H1 (cell line): ENCODE measurements around the gene IL18R1. TPM values are rescaled to one million over a fixed set of nuclear protein-coding genes. Genes with fewer than 3 reads are reported as not detected.

Experiments
- CHD7 ChIP-seq: fragments of 300-600 bp; sonication (generic); IDR thresholded peaks from 2 replicates; pipeline ENCODE4 v1.7.1; 2012; ENCODE audit warnings: low read length, moderate library complexity, mild to moderate bottlenecking, inconsistent platforms; ENCODE audit not compliant: insufficient replicate concordance
- KDM5A ChIP-seq: fragments of 200-600 bp; IDR thresholded peaks from 2 replicates; pipeline ENCODE4 v1.7.1; 2012; ENCODE audit warnings: mild to moderate bottlenecking, low read length, inconsistent platforms, mixed read lengths
- RXRA ChIP-seq: IDR thresholded peaks from 2 replicates; pipeline ENCODE4 v1.6.1; 2011; ENCODE audit warnings: low read depth, mild to moderate bottlenecking, low read length, moderate library complexity; ENCODE audit not compliant: insufficient read depth
- SP1 ChIP-seq: IDR thresholded peaks from 2 replicates; pipeline ENCODE4 v1.6.1; 2011; ENCODE audit warnings: low read depth, low read length
- SP2 ChIP-seq: IDR thresholded peaks from 2 replicates; pipeline ENCODE4 v1.6.1; 2012; ENCODE audit warnings: mild to moderate bottlenecking, low read length, inconsistent platforms
- TAF1 ChIP-seq: IDR thresholded peaks from 2 replicates; pipeline ENCODE4 v1.6.1; 2011; ENCODE audit warnings: mild to moderate bottlenecking, low read depth, low read length
- polyA plus RNA-seq, 7 experiments: library from polyadenylated mRNA; depleted of rRNA in 3 of 7; stranded (reverse) in 5 of 7; unstranded in 2 of 7; fragments of >200 nt in 5 of 7; fragments of 200-250 nt in 2 of 7; gene quantifications; 1 replicate in 5 of 7; 2 replicates in 1 of 7; 4 replicates in 1 of 7; pipeline versions ENCODE4 v1.2.1 to v1.2.3, GENCODE V29; 2011 to 2013; ENCODE audit warnings: missing spikeins in 2 of 7, mixed read lengths in 2 of 7
- total RNA-seq: library from RNA; stranded (reverse); fragmentation: NEBNext Ultra II Directional; extraction: Animal tissue kit (Norgen Biotek cat#: 25700); gene quantifications from 2 replicates; pipeline ENCODE4 v1.2.1, GENCODE V29; 2021

Gene IL18R1
- total and polyA plus RNA-seq, 2 of the 8 experiments (the other 6 are each of a cell fraction or from before 2014, with no cell fraction given) = 0.54 TPM; not detected in 1

GRCh38 chr2:102444233-102444632 lies 88.6 kb downstream of the IL18R1 start (continued):
- TF ChIP-seq CHD7 (no peak), TAF1 (no peak), SP1 (no peak), SP2 (no peak), KDM5A (no peak), RXRA (no peak)
- TF ChIP-seq, all 59 proteins: peak for 0
